ENCODE data around the gene MECP2.
A peak's percentile ranks its signal among the peaks of the same experiment; 100 is the strongest.
"Not testable (repeated sequence)": the region's sequence is repeated elsewhere in the genome, so short reads cannot be mapped to it uniquely, and the experiment has no call there.

Gene MECP2

DNA sequence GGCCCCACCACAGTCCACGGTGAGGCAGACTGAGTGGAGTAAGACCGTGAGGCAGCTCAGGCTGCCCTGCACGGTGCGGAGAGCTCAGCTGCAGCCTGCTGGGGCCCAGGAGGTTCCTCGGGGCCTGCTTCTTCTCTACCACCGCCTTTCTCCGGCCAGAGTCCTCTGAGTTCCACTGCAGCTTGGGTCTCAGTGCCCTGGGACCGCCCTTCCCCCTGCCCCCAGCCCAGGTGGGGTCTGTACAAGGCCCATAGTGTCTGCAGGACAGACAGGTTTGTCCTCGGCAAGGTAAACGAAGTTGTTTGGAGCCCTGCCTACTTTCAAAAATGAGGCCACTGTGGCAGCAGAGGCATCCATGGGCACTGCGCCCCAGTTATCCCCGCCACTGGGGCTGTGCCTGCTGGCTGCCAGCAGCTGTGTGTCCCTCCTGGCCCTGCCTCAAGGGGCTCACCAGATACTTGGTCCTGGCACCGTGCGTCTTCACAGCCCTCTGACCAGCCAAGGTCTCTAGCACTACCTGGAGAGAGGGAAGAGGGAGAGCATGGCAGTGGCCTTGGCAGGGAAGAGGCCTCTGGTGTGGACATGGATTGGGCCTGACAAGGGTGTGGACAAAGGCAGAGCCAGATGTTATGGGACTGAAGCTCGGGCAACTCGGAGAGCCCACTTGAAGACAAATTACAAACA, 81.8 kb downstream of the MECP2 start:
- no peak for DNase-seq

DNA sequence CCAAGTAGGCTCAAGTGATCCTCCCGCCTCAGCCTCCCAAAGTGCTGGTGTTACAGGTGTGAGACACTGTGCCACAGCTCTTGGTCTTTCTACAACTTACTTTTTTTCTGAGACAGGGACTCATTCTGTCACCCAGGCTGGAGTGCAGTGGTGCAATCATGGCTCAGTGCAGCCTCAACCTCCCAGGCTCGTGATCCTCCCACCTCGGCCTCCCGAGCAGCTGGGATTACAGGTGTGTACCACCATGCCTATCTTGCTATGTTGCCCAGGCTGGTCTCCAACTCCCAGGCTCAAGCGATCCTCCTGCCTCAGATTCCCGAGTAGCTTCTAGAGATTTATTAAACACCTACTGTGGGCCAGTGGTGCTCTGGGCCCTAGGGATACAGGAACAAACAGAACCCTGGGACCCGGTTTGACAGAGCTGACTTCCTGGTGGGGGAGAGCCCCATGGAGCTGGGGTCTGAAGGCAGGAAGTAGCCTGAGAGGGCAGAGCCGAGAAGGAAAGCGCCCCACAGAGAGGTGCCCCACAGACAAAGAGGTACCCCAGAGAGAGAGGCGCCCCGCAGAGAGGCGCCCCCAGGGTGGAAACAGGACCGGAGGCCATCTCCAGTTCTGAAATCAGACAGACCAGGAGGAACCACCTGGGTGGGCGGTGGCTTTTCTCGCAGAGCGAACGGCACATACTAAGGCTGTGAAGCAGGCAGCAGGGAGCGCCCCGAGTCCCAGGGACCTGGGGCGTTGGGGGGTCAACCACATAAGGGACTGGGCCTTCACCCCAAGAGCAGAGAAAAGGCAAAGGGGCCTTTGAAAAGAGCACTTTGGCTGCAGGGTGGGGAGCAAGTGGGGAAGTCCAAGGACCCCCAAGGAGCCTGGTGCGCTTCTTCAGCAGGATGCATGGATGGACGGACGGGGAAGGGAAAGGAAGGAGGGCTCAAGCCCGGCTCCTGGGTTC, 82.8 kb downstream of the MECP2 start:
- no peak for DNase-seq

DNA sequence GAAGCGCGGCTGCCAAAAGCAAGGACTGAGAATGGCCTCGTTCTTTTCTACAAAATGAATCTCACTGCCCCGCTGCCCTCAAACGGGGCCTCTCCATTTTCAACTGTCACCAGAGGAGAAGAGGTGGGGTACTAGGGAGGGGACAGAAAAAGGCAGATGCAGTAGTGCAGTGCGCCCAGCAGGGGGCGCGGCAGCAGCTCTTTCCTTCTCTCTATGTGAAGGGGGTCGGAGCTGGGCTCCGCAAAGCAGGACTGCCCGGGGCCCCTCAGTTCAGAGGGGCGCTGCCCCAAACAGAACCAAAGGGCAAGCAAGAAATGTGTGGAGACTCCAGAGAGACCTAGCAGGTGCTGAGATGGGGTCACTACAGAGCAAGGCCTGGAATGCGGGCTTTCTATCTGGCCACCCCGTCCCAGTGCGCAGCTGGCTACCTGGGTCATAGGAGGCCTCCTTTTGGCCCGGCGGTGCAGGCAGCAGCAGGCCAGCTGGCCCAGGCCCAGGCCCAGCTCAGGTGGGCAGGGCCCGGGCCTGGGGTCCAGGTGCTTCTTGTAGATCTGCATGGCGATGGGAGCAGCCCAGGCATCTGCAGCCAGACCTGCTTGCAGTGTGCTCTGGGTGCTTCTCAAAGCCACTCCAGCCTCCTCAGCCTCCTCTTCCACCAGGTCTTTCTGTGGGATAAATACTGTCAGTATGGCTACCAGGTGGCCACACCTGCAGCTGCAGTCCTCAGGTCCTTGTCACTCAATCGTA, 83.7 kb downstream of the MECP2 start:
- peak; percentile 46 to 47 (median 46) for DNase-seq

DNA sequence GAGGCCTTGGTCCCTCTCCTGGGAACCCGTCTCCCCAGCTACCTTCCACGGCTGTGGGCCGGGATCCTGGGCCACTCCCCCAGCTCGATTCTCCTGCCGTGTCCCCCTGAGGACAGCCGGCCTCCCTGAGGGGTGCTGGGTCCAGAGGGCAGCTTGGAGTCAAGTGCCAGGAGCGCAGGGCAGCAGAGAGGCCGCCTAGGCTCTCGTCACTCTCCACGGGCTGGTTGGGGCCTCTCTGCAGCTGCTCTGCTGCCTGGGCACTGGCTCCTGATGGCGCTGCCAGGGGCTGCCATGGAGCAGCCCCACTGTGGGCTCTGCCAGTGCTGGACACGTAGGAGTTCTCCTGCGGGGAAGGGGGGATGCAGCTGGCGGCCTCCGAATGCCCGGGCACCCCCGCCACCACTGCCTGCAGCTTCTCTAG, 84.5 kb downstream of the MECP2 start:
- no peak for DNase-seq

DNA sequence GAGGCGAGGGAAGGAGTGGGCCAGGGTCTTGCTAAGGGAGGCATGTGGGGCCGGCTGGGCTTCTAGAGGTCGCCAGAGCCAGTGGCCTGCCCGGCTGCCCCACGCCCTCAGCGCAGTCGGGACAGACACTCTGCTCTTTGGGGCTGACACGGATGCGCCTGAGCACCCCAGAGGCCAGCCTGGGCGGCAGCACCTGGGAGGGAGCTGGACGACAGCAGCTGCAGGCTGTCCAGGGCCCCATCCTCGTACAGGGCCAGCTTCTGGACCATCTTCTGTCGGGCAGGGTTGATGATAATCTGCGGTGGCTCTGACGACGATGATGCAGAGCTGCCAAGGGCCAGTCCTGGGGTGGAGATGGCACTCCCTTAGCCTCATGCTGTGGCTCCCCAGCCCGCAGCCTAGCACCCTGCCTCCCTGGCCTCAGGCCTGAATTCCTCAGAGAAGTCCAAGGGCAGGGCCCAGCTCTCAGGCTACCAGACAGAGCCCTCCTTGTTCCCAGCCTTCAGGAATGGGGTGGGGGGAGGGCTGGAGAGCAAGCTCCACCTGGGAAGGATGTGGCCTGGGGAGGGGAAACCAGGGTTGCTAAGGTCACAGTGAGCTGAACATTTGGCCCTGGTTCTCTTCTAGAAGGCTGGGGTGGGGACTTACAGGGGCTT, 85.1 kb downstream of the MECP2 start:
- DNase-seq = no peak

DNA sequence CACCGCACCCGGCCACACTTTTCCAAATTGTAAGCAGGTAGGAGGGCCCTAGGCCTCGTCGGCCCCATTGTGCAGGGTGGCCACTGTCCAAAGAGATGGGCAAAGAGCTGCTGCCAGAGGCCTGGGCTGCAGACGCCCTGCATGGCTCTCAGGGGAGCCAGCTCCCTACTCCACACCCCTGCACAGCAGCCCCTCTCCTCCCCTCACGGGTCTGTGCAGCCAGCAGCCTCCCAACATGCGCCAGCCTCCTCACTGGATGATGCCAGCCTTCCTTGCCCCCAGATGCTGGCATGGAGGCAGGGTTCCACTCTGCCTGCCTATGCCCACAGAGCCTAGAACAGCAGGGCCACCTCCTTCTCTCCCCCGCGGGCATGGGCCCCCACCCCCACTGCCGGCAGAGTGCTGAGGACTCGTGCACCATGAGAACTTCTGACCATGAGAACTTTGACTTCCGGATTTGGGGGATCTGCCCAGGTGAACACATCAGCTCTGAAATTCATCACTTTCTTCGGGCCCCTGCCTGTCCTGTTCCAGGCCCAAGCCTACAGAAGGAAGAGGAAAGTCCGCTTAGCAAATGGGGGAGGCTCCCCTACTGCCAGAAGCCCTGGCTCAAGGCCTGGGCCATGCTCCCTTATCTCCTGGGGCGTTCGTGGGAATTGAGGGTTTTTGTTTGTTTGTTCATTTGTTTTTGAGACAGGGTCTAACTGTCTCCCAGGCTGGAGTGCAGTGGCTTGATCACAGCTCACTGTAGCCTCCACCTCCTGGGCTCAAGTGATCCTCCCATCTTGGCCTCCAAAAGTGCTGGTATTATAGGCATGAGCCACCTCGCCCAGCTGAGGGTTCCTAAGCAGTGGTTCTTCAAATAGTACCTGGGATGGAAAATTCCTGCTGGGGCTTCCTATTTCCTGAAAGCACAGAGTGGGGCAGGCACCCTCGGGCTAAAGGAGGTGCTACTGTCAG, 85.9 kb downstream of the MECP2 start:
- DNase-seq = no peak

DNA sequence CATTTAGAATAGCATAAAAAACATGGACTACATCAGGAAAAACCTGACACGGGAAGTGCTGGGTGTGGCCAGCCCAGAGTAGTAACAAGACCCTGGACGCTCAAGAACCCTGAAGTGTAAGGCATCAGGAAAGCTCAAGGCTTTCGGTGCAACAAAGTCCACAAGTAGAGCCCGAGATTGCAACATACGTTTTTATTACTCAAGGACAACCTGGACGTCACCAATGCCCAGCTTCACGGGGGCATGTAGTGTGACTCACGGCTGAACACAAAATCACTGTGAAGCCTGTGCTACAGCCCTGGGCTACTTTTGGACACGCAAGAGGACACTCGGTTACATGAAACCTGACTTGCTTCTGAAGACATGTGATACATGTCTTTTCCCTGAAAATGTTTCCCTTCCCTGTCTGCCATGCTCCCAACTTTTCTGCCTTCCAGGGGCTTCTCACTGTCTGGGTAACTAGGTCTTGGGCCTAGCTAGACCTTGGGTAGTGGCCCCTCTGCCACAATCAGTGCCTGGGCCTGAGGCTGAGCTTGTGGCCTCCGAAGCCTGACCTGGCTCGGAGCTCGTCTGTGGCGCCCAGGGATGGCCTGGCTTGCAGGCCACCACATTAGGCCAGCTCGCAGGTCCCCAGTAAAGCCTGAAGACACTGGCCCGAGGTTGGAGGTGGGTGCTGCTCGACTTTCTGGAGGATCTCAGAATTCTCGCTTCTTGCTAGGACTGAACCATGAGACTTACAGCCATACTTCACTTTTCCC, 87.0 kb downstream of the MECP2 start:
- peak; percentile 81 to 91 (median 86) for DNase-seq

DNA sequence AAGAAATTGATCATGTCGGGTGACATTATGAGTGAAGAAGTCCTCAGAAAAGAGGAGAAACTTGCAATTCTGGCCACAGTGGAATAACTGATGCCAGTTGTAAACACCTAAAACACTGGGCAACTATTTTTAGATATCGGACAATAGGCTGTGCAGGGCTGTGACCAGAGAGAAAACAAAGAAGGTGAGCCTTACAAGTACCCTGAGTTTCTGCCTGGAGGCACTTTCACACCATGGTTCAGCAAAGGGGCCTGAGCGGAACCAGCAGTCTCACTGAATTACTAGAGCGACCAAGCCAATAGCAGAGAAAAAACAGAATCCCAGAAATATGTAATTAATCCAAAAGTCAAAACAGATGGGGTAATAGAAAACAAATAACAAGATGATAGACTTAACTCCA, 89.0 kb downstream of the MECP2 start:
- no peak for DNase-seq

DNA sequence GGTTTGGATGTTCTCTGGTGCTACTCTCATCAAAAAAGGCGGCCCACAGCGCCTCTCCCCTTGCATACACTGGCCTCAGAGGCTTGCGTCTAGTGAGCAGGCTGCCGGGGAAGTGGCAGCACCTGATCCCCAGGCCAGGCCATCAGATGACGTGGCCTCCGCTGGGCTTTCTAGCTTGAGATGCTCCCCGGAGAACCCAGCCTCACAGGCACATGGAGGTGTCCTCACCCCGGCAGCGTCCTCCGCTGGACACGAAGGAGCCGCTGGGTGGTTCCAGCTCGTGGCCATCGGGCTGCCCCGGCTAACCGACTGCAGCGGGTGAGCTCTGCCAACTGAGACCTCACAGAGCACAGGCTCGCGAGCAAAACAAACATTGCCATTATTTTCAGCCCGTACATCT, 90.6 kb downstream of the MECP2 start:
- no peak for DNase-seq

DNA sequence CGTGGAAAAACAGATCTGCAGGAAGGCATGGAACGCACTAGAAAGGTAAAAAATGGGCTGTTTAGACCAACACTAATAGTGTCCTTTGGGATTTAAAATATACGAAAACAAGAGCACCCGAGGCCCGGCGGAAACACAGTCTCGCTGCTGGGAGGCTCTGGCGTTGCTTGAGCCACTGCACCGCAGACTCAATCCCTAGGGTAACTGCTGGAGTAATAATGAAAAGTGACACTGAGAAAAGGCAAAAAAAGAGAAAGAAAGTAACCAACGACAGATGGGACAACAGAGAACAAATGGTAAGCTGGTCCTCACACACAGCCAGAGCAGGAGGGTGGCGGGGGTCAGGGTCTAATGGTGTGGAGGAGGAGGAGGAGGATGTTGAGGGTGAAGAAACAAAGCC, 93.2 kb downstream of the MECP2 start:
- DNase-seq = no peak

DNA sequence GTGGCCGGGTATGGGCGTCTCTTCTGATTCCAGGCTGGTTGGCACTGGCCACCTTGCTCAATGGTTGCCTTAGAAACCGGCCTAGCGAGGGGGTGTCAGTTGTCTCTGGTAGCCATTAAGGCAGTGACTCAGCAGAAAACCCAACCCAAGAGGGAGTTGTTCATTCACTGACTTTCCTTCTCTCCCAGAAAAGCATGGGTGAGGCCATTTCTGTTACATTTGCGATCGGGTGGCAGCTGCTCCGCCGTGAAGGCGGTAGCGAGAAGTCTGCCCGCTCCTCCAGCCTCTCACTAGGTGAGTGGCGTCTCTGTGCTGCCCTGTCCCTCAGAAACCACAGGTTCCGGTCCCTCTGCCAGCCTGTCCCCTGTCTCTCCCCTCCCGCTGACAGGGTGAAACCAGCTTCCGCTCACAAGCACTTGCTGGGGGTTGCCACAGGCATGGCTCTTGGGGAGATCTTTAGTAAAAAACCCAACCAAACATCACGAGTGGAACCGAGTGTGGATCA, 95.2 kb downstream of the MECP2 start:
- DNase-seq = peak; percentile 83

DNA sequence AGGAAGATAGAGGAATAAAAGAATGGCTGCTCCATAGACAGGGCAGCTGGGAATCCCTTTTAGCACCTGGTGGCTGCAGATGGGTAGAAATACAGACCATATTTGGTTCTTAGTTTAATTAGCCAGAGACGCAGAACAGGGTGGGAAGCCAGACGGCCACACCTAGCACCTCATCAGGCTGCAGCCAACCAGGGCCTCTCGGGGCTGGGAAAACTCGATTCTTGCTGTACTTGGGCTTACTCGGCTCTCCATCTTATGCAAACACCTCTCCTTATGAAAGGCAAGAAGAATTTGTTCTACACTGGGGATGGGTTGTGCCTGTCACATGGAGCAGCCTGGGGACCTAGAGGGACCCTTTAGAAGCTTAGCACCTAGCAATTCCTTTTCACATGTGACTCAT, 97.5 kb downstream of the MECP2 start:
- no peak for DNase-seq

DNA sequence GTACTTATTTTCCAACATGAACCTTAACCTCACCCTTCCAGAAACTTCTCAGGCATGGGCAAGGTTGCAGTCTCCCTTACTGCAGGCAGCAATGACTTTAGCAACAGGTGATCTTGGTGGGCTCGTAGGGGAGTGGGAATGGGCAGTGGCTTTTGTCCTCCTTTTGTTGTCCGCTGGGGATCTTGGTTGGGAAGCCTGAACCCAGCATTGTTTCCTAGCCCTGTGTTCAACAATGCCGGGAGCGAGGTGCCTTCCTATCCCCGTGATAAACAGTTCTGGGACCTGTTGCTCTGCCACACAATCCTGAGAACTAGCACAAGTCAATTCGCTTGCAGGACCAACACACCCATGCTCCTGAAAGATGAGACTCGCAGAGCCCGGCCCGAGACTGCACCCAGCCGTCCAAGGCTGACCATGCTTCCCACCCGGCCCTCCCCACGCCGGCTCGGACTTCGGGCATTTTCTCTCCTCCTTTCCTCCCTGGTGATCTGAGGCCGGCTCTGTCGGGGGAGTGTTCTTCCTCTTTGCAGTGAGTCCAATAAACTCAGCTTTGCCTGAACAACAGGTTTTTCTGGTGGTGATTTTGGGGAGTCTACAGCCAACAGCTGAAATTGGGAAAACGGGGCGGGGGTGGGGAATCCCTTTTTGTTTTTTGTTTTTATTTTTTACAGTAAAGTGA, 98.0 kb downstream of the MECP2 start:
- DNase-seq = peak in 1 of 3 donors; percentile 27

DNA sequence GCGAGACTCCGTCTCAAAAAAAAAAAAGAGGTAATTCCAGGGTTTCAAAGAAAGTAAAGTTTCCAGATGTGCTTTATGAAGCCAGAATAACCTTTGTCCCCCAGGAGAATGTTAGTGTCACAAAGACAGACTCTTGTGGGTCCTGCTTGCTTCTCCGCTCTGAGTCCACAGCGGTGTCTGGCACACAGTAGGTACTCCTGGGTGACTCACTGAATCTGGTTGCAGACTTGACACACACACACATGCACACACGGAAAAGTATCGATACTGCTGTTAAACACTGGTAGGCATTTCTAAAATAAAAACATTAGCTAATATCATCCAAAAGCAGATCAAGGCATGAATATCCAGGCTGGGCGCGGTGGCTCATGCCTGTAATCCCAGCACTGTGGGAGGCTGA, 102.0 kb downstream of the MECP2 start:
- DNase-seq = no peak

DNA sequence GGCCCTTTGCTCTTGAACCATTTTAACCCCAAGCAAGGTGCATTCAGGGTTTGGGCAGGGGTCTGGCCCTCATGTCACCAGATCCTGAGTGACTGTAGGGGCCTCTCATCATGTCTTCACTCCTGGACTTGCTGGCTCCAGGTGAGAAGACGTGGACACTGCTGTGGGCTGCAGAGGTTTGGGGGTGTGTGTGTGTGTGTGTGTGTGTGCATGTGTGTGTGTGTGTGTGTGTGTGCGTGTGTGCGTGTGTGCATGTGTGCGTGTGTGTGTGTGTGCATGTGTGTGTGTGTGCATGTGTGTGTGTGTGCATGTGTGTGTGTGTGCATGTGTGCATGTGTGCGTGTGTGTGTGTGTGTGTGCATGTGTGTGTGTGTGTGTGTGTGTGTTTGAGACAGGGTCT, 103.1 kb downstream of the MECP2 start:
- not testable (repeated sequence) for DNase-seq

DNA sequence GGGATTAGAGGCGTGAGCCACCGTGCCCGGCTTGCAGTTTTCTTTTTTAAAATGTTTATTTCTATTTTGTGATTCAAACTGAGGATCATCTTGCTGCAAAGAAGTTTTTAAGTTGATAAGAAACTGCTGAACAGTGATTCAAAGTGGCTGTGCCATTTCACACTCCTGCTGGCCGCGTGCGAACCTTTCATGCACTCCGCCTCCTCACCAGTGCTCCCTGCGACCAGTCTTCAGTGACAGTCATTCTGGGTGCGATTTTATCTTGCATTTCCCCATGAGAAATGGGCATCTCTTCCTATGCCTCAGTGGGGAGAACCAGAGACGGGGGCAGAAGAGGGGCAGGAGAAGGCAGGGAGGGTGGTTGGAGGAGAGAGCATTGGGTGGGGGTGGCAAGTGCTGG, 103.5 kb downstream of the MECP2 start:
- no peak for DNase-seq

DNA sequence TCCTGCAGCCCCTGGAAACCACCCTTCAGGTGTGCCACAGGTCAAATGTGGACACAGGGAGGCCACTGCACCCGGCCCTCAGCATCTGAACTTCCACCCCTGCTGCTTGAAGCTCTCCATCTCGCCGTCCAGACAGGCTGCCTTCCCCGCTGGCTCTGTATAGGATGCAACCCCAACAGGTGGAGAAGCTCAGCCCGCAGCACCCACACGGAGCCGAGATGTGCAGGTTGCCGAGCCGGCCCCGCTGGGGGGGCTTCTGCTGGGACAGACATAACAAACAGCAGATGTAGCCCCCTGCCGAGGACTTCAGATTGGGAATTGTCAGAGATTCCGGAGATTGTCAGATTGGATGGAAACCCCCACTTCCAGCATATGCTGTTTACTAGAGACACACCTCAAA, 104.4 kb downstream of the MECP2 start:
- no peak for DNase-seq

DNA sequence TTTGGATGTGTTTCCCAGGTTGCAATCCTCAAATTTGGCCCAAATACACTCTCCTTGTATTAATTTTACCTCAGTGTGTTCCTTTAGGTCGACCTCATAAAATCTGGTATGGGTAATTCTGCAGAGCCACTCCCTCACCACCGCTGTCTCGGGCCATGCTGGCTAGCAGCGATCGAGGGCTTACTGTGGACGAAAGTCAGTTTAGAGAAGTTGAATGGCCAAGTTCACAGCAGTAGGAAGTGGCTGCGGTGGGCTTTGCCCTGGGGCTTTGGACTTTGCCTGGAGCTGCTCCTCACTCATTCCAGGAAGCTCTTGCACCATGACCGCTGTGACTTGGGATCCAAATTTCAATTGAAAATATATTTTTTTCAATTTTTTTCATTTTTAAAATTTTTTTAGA, 105.3 kb downstream of the MECP2 start:
- peak in 1 of 3 donors; percentile 39 for DNase-seq

DNA sequence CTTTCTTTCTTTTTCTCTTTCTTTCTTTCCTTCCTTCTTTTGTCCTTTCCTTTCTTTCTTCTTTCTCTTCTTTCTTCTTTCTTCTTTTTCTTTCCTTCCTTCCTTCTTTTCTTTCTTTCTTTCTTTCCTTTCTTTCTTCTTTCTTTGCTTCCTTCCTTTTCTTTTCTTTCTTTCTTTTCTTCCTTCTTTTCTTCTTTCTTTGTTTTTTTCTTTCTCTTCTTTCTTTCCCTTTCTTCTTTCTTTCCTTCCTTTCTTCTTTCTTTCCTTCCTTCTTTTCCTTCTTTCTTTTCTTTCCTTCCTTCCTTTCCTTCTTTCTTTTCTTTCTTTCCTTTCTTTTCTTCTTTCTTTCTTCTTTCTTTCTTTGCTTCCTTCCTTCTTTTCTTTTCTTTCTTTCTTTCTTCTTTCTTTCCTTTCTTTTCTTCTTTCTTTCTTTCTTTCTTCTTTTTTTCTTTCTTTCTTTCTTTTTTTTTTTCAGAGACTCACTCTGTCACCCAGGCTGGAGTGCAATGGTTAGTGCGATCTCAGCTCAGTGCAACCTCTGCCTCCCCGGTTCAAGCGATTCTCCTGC, 106.4 kb downstream of the MECP2 start:
- no peak for DNase-seq

Measured in suppressor macrophage treated with lipopolysaccharide for 1 hour (primary cell).